Measurements from ENCODE around the gene THRB.

DNA sequence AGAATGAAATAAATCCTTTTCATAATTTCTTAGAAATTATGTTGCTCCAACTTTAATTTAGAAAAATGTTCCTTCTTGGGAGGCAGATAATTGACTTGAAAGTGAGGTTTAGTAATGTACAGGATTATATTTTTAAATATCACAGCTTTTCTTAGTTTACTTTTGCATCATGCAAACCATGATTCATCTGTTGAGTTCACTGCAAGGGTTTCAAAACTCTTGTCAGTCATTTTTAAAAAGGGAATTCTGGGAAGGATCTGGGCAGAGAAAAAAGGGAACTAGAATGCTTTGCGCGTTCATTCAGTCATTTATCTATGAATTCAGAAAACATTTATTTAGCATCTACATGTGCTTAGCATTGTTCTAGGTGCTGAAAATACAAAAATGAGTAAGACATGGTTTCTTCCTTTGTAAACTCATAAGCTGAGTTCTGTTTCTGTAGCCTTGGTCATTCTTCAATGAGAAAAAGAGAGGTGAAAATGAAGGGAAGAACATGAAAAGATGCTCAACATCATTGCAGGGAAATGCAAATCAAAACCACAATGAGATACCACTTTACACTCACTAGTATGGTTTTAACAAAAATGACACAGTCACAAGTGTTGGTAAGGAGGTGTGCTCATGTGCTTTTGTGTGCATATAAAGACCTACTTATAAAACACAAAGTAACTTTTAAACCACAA is 340.5 kb downstream of the THRB start:
- no peak for TF ChIP-seq POLR2A (IDR thresholded peaks at IDR 0.05)
- TF ChIP-seq, protein P1, sequence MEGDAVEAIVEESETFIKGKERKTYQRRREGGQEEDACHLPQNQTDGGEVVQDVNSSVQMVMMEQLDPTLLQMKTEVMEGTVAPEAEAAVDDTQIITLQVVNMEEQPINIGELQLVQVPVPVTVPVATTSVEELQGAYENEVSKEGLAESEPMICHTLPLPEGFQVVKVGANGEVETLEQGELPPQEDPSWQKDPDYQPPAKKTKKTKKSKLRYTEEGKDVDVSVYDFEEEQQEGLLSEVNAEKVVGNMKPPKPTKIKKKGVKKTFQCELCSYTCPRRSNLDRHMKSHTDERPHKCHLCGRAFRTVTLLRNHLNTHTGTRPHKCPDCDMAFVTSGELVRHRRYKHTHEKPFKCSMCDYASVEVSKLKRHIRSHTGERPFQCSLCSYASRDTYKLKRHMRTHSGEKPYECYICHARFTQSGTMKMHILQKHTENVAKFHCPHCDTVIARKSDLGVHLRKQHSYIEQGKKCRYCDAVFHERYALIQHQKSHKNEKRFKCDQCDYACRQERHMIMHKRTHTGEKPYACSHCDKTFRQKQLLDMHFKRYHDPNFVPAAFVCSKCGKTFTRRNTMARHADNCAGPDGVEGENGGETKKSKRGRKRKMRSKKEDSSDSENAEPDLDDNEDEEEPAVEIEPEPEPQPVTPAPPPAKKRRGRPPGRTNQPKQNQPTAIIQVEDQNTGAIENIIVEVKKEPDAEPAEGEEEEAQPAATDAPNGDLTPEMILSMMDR (IDR thresholded peaks at IDR 0.05): no peak
